WTC11 (cell line): Measurements from ENCODE around the gene MOB3A. TPM values are rescaled to one million over a fixed set of nuclear protein-coding genes. Genes with fewer than 3 reads are reported as not detected.

ENCODE experiments used
- ATAC-seq: fragments of 200-7000 bp; cut with Tn5 transposase; 2 replicates; pipeline ENCODE4 v1.10.0; 2021; ENCODE audit warnings: mild to moderate bottlenecking, moderate library complexity
- CTCF ChIA-PET: fragments of 300-600 bp; sonication (Branson Sonifier 250); formaldehyde crosslinking; loops from one replicate; lab custom pipeline; 2021; ENCODE audit warnings: antibody characterized with exemption; lab: Charles Lee
- POLR2A ChIA-PET: fragments of 350-600 bp; sonication (Branson Sonifier 250); formaldehyde crosslinking; loops from one replicate; lab custom pipeline; 2021; ENCODE audit warnings: antibody characterized with exemption; lab: Charles Lee
- DNase-seq: peaks from one replicate; pipeline ENCODE4 v3.0.0; 2021; ENCODE audit warnings: low spot score
- H3K27ac Mint-ChIP-seq: 2 replicates; pipeline ENCODE4 v1.8.0; 2021; ENCODE audit warnings: mixed read lengths
- H3K27me3 Mint-ChIP-seq: 2 replicates; pipeline ENCODE4 v1.8.0; 2021; ENCODE audit warnings: low read depth, mild to moderate bottlenecking, moderate library complexity, mixed read lengths
- H3K36me3 Mint-ChIP-seq: 2 replicates; pipeline ENCODE4 v1.8.0; 2021; ENCODE audit warnings: mixed read lengths
- H3K4me1 Mint-ChIP-seq: 2 replicates; pipeline ENCODE4 v1.8.0; 2022; ENCODE audit warnings: mixed read lengths
- H3K4me3 Mint-ChIP-seq: 2 replicates; pipeline ENCODE4 v1.8.0; 2021; ENCODE audit warnings: mild to moderate bottlenecking, moderate library complexity, mixed read lengths
- H3K9me3 Mint-ChIP-seq: 2 replicates; pipeline ENCODE4 v1.8.0; 2021; ENCODE audit warnings: mixed read lengths
- ATF2 ChIP-seq: sonication (generic); formaldehyde crosslinking; IDR thresholded peaks from 2 replicates; pipeline ENCODE4 v1.8.1; 2022; ENCODE audit warnings: low read depth, missing genetic modification reagents, borderline replicate concordance
- CBFB ChIP-seq: sonication (generic); formaldehyde crosslinking; IDR thresholded peaks from 2 replicates; pipeline ENCODE4 v1.8.1; 2022; ENCODE audit warnings: mild to moderate bottlenecking, low read depth, missing genetic modification reagents
- CREB1 ChIP-seq: sonication (generic); formaldehyde crosslinking; IDR thresholded peaks from 2 replicates; pipeline ENCODE4 v1.8.0; 2023; ENCODE audit warnings: mild to moderate bottlenecking, missing genetic modification reagents
- EMX1 ChIP-seq: fragments of 250-450 bp; sonication (Bioruptor Pico); IDR thresholded peaks from 2 replicates; pipeline ENCODE4 v1.8.0; 2021; ENCODE audit warnings: mild to moderate bottlenecking
- ETV6 ChIP-seq: sonication (generic); formaldehyde crosslinking; IDR thresholded peaks from 2 replicates; pipeline ENCODE4 v1.8.1; 2022; ENCODE audit warnings: mild to moderate bottlenecking, missing genetic modification reagents
- FOXK1 ChIP-seq: sonication (generic); formaldehyde crosslinking; IDR thresholded peaks from 2 replicates; pipeline ENCODE4 v1.8.0; 2022; ENCODE audit warnings: mild to moderate bottlenecking, moderate library complexity, missing genetic modification reagents
- IRF1 ChIP-seq: sonication (generic); formaldehyde crosslinking; IDR thresholded peaks from 2 replicates; pipeline ENCODE4 v1.8.0; 2023; ENCODE audit warnings: missing genetic modification reagents
- PRRX2 ChIP-seq: fragments of 250-450 bp; sonication (Bioruptor Pico); IDR thresholded peaks from 2 replicates; pipeline ENCODE4 v1.8.0; 2021; ENCODE audit warnings: mild to moderate bottlenecking
- SMAD3 ChIP-seq: sonication (generic); formaldehyde crosslinking; IDR thresholded peaks from 2 replicates; pipeline ENCODE4 v1.8.0; 2022; ENCODE audit warnings: missing genetic modification reagents, mild to moderate bottlenecking, borderline replicate concordance
- SMAD4 ChIP-seq: sonication (generic); formaldehyde crosslinking; IDR thresholded peaks from 2 replicates; pipeline ENCODE4 v1.8.0; 2022; ENCODE audit warnings: mild to moderate bottlenecking, missing genetic modification reagents
- STAT6 ChIP-seq: sonication (generic); formaldehyde crosslinking; conservative IDR thresholded peaks from 2 replicates; pipeline ENCODE4 v1.8.1; 2023; ENCODE audit warnings: mild to moderate bottlenecking, low read depth, missing genetic modification reagents, moderate library complexity
- TEAD1 ChIP-seq: sonication (generic); formaldehyde crosslinking; IDR thresholded peaks from 2 replicates; pipeline ENCODE4 v1.8.0; 2022; ENCODE audit warnings: mild to moderate bottlenecking, missing genetic modification reagents
- ZNF396 ChIP-seq: fragments of 250-450 bp; sonication (Bioruptor Pico); IDR thresholded peaks from 2 replicates; pipeline ENCODE4 v1.8.0; 2021; ENCODE audit warnings: mild to moderate bottlenecking, moderate library complexity, borderline replicate concordance
- ZNF416 ChIP-seq: fragments of 250-450 bp; sonication (Bioruptor Pico); IDR thresholded peaks from 2 replicates; pipeline ENCODE4 v1.9.0; 2021; ENCODE audit warnings: mild to moderate bottlenecking, inconsistent platforms
- ZSCAN18 ChIP-seq: fragments of 250-450 bp; sonication (Bioruptor Pico); IDR thresholded peaks from 2 replicates; pipeline ENCODE4 v2.1.2; 2022; ENCODE audit warnings: mild to moderate bottlenecking, moderate library complexity
- total RNA-seq: library from RNA; stranded (reverse); gene quantifications from 3 replicates; pipeline ENCODE4 v1.2.3, GENCODE V29; 2021
- TF ChIP-seq, protein P1 (sequence below): sonication (generic); formaldehyde crosslinking; IDR thresholded peaks from 2 replicates; pipeline ENCODE4 v1.8.1; 2022; ENCODE audit warnings: low read depth, mild to moderate bottlenecking, moderate library complexity, missing genetic modification reagents, borderline replicate concordance
- TF ChIP-seq, protein P2 (sequence below): sonication (generic); formaldehyde crosslinking; IDR thresholded peaks from 2 replicates; pipeline ENCODE4 v1.8.1; 2022; ENCODE audit warnings: mild to moderate bottlenecking, moderate library complexity, missing genetic modification reagents
- TF ChIP-seq, protein P3 (sequence below): sonication (generic); formaldehyde crosslinking; IDR thresholded peaks from 2 replicates; pipeline ENCODE4 v1.8.0; 2022; ENCODE audit warnings: mild to moderate bottlenecking, missing genetic modification reagents

MOB3A gene
- total RNA-seq, 1 experiment from 2014 or later = 8.1 TPM

- Mint-ChIP-seq H3K9me3 (no peaks in the 10 kb centered on the region), H3K27ac (peak overlapping the region; percentile 74; the same call in 1 of the 2 replicates), H3K4me1 (peaks cover 10% of the 10 kb centered on the region), H3K36me3 (peaks cover 3% of the 10 kb centered on the region; the same call in 1 of the 2 replicates), H3K4me3 (no peak overlapping the region), H3K27me3 (no peaks in the 10 kb centered on the region)
- TF ChIP-seq FOXK1 (CRISPR knock-in tag) (no peak), IRF1 (CRISPR knock-in tag) (no peak), SMAD4 (CRISPR knock-in tag) (no peak), CBFB (no peak)
- TF ChIP-seq, protein P1, sequence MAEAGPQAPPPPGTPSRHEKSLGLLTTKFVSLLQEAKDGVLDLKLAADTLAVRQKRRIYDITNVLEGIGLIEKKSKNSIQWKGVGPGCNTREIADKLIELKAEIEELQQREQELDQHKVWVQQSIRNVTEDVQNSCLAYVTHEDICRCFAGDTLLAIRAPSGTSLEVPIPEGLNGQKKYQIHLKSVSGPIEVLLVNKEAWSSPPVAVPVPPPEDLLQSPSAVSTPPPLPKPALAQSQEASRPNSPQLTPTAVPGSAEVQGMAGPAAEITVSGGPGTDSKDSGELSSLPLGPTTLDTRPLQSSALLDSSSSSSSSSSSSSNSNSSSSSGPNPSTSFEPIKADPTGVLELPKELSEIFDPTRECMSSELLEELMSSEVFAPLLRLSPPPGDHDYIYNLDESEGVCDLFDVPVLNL (CRISPR knock-in tag) = no peak
- TF ChIP-seq, protein P2, sequence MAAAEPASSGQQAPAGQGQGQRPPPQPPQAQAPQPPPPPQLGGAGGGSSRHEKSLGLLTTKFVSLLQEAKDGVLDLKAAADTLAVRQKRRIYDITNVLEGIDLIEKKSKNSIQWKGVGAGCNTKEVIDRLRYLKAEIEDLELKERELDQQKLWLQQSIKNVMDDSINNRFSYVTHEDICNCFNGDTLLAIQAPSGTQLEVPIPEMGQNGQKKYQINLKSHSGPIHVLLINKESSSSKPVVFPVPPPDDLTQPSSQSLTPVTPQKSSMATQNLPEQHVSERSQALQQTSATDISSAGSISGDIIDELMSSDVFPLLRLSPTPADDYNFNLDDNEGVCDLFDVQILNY (CRISPR knock-in tag) = no peak
- CTCF ChIA-PET = interaction anchor here (1.3 kb wide), 1 partner anchor 25 kb away, joined by 3 read pairs; no protein-coding TSS in a partner anchor
- ATAC-seq (no peak), DNase-seq (no peak)
- POLR2A ChIA-PET = no interaction called here
Measured at GRCh38 chr19:2044709-2045500, 51.2 kb downstream of the MOB3A start.

DNA sequence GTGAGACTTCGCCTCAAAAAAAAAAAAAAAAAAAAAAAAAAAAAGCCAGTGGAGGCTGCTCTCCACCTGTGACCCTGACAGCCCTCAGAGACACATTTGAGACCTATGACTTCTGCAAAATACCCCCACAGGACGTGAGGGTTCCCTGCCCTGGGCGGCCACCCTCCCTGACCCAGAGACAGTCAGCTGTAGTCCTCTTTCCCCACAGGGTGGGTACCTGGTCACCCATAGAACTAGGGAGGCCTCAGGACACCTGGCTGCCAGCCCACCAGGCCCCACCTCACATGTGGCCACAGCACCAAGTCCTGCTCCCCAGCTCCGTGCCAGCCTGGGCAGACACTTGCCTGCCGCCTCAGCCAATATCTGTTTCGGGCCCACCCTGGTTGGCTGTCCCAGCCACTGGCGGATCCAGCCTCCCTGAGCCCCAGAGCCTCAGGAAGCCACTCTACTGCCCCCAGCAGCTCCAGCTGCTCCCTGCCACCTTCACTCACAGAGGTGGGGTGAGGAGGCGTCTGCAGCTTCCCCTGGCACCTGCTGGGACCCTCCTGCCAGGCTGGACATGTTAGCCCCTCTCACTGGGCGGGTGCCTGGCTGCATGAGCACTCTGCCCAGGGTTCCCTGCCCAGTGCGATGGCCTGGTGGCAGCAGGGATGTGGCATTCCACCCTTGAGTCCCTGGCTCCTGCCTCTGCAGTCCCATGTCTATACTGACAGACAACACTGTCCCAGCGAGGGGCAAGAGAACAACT, 52.0 kb downstream of the MOB3A start:
- Mint-ChIP-seq H3K9me3 (no peaks in the 10 kb centered on the region), H3K4me3 (no peak overlapping the region), H3K4me1 (peaks cover 5% of the 10 kb centered on the region; the same call in 1 of the 2 replicates), H3K27me3 (no peaks in the 10 kb centered on the region), H3K27ac (0 out of 2 replicates have a peak overlapping the region, but pooled peaks have one; percentile 15), H3K36me3 (peaks cover 6% of the 10 kb centered on the region; the same call in 1 of the 2 replicates)
- POLR2A ChIA-PET = interaction anchor here (0.6 kb wide), 1 partner anchor 31 kb away, joined by 5 read pairs; no protein-coding TSS in a partner anchor
- no peak for ATAC-seq
- no peak for DNase-seq
- TF ChIP-seq TEAD1 (CRISPR knock-in tag) (no peak), ZNF396 (no peak), ZNF416 (CRISPR knock-in tag) (no peak), EMX1 (CRISPR knock-in tag) (no peak), CREB1 (CRISPR knock-in tag) (no peak), STAT6 (CRISPR knock-in tag) (no peak), ATF2 (CRISPR knock-in tag) (no peak), ETV6 (CRISPR knock-in tag) (no peak), ZSCAN18 (CRISPR knock-in tag) (no peak), SMAD3 (no peak), PRRX2 (CRISPR knock-in tag) (no peak), IRF1 (CRISPR knock-in tag) (no peak)
- TF ChIP-seq, protein P2 (CRISPR knock-in tag) = no peak
- TF ChIP-seq, protein P3, sequence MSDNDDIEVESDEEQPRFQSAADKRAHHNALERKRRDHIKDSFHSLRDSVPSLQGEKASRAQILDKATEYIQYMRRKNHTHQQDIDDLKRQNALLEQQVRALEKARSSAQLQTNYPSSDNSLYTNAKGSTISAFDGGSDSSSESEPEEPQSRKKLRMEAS = no peak
- CTCF ChIA-PET = interaction anchor here (1.0 to 2.3 kb wide), 4 partner anchors 24 to 146 kb away, joined by 3 to 21 read pairs (median 3); no protein-coding TSS in a partner anchor
